Measurements from ENCODE around the gene DOCK2. TPM values are rescaled to one million over a fixed set of nuclear protein-coding genes. Genes with fewer than 3 reads are reported as not detected.

Gene DOCK2
- total RNA-seq, 4 donors from 2014 or later: 2.0 to 17.4 (median 7.5) TPM

DNA sequence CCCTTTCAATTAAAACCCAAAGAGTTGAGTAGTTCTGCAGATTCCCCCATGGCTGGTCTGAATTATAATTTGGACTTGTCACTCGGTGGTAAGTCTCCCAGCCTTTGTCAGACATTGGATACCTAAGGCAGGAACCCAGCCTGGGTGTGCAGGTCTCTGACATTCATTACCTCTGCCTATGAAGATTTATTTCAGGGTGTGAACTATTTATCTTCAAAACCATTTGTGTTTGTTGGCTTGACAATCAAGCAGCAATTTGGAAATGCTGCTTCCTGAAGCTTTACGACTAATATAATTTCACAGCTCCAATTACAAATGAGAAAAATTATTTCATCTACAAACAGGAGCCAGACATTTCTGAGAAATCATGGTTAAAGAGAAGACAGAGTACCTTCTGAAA lies 160.5 kb downstream of the DOCK2 start:
- Histone ChIP-seq H3K4me3 (no peak overlapping the region), H3K4me1 (no peaks in the 10 kb centered on the region), H3K36me3 (no peaks in the 10 kb centered on the region), H3K27ac (no peak overlapping the region), H3K27me3 (no peaks in the 10 kb centered on the region), H3K9me3 (no peaks in the 10 kb centered on the region)
- TF ChIP-seq POLR2A (IDR thresholded peaks at IDR 0.05): no peak
- TF ChIP-seq, protein P1, sequence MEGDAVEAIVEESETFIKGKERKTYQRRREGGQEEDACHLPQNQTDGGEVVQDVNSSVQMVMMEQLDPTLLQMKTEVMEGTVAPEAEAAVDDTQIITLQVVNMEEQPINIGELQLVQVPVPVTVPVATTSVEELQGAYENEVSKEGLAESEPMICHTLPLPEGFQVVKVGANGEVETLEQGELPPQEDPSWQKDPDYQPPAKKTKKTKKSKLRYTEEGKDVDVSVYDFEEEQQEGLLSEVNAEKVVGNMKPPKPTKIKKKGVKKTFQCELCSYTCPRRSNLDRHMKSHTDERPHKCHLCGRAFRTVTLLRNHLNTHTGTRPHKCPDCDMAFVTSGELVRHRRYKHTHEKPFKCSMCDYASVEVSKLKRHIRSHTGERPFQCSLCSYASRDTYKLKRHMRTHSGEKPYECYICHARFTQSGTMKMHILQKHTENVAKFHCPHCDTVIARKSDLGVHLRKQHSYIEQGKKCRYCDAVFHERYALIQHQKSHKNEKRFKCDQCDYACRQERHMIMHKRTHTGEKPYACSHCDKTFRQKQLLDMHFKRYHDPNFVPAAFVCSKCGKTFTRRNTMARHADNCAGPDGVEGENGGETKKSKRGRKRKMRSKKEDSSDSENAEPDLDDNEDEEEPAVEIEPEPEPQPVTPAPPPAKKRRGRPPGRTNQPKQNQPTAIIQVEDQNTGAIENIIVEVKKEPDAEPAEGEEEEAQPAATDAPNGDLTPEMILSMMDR (IDR thresholded peaks at IDR 0.05): no peak
- intact Hi-C loops (cut with DNase I; ENCODE audit: low total_unique reads): no loop called here
- no peak for DNase-seq

GRCh38 chr5:169798438-169798837 lies 161.4 kb downstream of the DOCK2 start:
- Histone ChIP-seq H3K4me1 (no peaks in the 10 kb centered on the region), H3K27ac (no peak overlapping the region), H3K27me3 (no peaks in the 10 kb centered on the region), H3K4me3 (no peak overlapping the region), H3K9me3 (no peaks in the 10 kb centered on the region), H3K36me3 (no peaks in the 10 kb centered on the region)
- intact Hi-C loops (cut with DNase I; ENCODE audit: low total_unique reads): no loop called here
- no peak for DNase-seq
- TF ChIP-seq, protein P1 (IDR thresholded peaks at IDR 0.05): no peak
- no peak for TF ChIP-seq POLR2A (IDR thresholded peaks at IDR 0.05)

- no peak overlapping the region for H3K27ac ChIP-seq
- no peaks in the 10 kb centered on the region for H3K9me3 ChIP-seq
- intact Hi-C loops (cut with DNase I; ENCODE audit: low total_unique reads): no loop called here
- no peak overlapping the region for H3K4me3 ChIP-seq
- H3K4me1 ChIP-seq: no peaks in the 10 kb centered on the region
- no peaks in the 10 kb centered on the region for H3K27me3 ChIP-seq
- no peaks in the 10 kb centered on the region for H3K36me3 ChIP-seq
- TF ChIP-seq, protein P1 (IDR thresholded peaks at IDR 0.05): no peak
- no peak for TF ChIP-seq POLR2A (IDR thresholded peaks at IDR 0.05)
- no peak for DNase-seq
Measured at GRCh38 chr5:169798906-169799660, 162.0 kb downstream of the DOCK2 start.

DNA sequence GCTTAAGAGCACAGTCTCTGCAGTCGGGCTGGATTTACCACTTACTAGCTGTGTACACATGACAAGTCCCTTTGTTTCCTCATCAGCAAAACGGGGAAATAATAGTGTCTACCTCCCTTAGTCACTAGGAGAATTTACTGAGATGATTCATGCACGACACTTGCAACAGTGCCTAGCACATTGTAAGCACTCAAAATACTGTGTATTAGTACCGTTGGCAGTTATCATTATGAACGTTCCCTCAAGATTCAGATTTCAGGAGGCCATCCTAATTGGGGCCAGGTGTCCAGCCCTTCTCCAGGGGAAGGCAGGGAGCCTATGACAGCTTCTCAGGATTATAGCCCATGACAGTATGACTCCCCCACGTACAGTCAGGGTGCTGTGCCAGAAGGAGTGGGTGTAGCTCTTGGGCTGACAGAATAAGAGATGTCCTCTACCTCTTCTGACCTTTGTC lies 164.3 kb downstream of the DOCK2 start:
- Histone ChIP-seq H3K36me3 (no peaks in the 10 kb centered on the region), H3K9me3 (no peaks in the 10 kb centered on the region), H3K27me3 (no peaks in the 10 kb centered on the region), H3K4me1 (no peaks in the 10 kb centered on the region), H3K27ac (no peak overlapping the region), H3K4me3 (no peak overlapping the region)
- no peak for TF ChIP-seq POLR2A (IDR thresholded peaks at IDR 0.05)
- TF ChIP-seq, protein P1 (IDR thresholded peaks at IDR 0.05): no peak
- peak in 1 of 2 donors; percentile 22 for DNase-seq
- intact Hi-C loops (cut with DNase I; ENCODE audit: low total_unique reads): no loop called here

DNA sequence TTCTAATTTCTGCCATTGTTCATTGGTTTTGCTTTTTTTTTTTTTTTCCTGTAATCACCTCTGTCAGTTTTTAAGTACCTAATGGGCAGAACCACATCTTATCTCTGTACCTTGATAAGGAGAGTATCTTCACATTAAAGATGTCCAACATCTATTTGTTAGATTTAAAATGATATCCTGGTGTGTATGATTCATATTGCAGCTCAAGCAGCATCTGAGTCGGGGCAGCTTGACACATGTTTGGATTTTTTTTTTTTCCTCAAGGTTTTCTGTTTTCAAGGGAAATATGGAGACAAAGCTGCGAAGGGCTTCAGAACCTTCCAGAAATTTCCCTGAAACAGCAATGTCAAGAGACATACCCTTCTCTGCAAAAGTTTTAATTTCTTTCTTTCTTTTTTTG lies 164.7 kb downstream of the DOCK2 start:
- intact Hi-C loops (cut with DNase I; ENCODE audit: low total_unique reads): no loop called here
- Histone ChIP-seq H3K27ac (no peak overlapping the region), H3K36me3 (no peaks in the 10 kb centered on the region), H3K27me3 (no peaks in the 10 kb centered on the region), H3K4me3 (no peak overlapping the region), H3K4me1 (no peaks in the 10 kb centered on the region), H3K9me3 (no peaks in the 10 kb centered on the region)
- DNase-seq: no peak
- no peak for TF ChIP-seq POLR2A (IDR thresholded peaks at IDR 0.05)
- TF ChIP-seq, protein P1 (IDR thresholded peaks at IDR 0.05): no peak

Data from uterus (tissue), 4 donors.